ENCODE results near the gene BCAR1. TPM values are rescaled to one million over a fixed set of nuclear protein-coding genes. Genes with fewer than 3 reads are reported as not detected.

BCAR1 gene, protein sequence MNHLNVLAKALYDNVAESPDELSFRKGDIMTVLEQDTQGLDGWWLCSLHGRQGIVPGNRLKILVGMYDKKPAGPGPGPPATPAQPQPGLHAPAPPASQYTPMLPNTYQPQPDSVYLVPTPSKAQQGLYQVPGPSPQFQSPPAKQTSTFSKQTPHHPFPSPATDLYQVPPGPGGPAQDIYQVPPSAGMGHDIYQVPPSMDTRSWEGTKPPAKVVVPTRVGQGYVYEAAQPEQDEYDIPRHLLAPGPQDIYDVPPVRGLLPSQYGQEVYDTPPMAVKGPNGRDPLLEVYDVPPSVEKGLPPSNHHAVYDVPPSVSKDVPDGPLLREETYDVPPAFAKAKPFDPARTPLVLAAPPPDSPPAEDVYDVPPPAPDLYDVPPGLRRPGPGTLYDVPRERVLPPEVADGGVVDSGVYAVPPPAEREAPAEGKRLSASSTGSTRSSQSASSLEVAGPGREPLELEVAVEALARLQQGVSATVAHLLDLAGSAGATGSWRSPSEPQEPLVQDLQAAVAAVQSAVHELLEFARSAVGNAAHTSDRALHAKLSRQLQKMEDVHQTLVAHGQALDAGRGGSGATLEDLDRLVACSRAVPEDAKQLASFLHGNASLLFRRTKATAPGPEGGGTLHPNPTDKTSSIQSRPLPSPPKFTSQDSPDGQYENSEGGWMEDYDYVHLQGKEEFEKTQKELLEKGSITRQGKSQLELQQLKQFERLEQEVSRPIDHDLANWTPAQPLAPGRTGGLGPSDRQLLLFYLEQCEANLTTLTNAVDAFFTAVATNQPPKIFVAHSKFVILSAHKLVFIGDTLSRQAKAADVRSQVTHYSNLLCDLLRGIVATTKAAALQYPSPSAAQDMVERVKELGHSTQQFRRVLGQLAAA
- total RNA-seq (10 to 100 TPM; 56.1 to 85.2 (median 72.4) TPM), polyA plus RNA-seq (10 to 100 TPM; 54.6 to 65.8 TPM)
- long read RNA-seq, donor 1, transcript BCAR1-201 (7 exons, 3,221 nt) = minor isoform, 41 of 210 reads
- long read RNA-seq, donor 1, transcript BCAR1-212 (3 exons, 2,692 nt) = major isoform, 55 of 210 reads
- long read RNA-seq, donor 1, transcript BCAR1-207 (7 exons, 3,192 nt) = minor isoform, 44 of 210 reads
- long read RNA-seq, donor 1, partial matches to known transcripts = 50 of 210 reads
- long read RNA-seq, donor 1, other reads (novel, unspliced or antisense) = 20 of 210 reads
- long read RNA-seq, donor 2, full-length matches to known transcripts = 116 of 190 reads
- long read RNA-seq, donor 2, partial matches to known transcripts = 39 of 190 reads
- long read RNA-seq, donor 2, other reads (novel, unspliced or antisense) = 35 of 190 reads
- long read RNA-seq, donor 3, transcript BCAR1-207 (7 exons, 3,192 nt) = minor isoform, 10 of 170 reads
- long read RNA-seq, donor 3, transcript BCAR1-212 (3 exons, 2,692 nt) = major isoform, 64 of 170 reads
- long read RNA-seq, donor 3, partial matches to known transcripts = 78 of 170 reads
- long read RNA-seq, donor 3, other reads (novel, unspliced or antisense) = 16 of 170 reads

DNA sequence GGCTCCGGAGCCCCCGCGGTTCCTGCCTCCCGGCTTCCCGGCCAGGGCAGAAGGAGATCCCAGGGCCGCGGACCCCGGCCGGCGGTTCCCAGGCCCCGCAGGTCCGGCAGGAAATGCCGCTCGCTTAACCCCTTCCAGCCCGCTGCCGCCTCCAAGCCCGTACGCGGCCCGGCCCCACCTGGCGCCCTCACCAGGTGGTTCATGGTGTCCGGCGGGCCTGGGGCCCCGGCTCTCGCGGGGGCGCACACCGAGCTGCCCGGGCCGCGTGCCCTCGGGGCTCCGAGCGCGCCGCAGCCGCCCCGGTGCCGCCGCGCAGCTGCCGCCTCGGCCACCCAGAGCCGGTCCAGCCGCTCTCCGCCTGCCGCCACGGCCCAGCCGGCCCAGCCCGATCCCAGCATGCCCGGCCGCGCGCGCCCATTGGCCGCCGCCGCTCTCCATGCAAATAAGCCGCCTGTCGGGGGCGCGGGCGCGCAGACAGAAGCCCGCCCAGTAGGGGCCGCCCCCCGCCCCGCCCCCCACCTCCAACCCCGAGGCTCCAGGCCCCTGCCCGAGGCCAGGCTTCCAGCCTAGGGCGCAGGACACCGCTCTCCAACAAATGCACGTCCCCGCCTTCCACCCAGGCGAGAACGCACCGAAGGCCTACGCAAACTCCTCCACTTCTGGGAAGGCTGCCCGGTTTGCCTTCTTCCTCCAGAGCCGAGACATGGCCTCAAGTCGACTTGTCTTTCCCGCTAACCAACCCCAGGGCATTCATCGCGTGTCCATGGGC is at the start of gene BCAR1:
Gene BCAR1 (minus strand): TSS at position 345 of the 769 bp plus-strand sequence. CDS start 142 bp downstream, at position 203.
- Histone ChIP-seq H3K9me3 (no peaks in the 10 kb centered on the region), H3K4me1 (peaks cover 73 to 94% (median 89%) of the 10 kb centered on the region in 9 donors), H3K4me3 (peak within 1 kb of the TSS; percentile 73 to 99 (median 85)), H3K36me3 (no peaks in the 10 kb centered on the region), H3K27me3 (peaks cover 0 to 74% (median 0%) of the 10 kb centered on the region in 7 donors), H3K27ac (peak within 1 kb of the TSS; percentile 91 to 98 (median 96))
- ATAC-seq = peak; percentile 57 to 84 (median 74)
- intact Hi-C loops (cut with DNase I) = loop anchor here in 1 of 10 donors (5.0 kb wide), 1 partner anchor 56 kb away; no protein-coding TSS in a partner anchor
- TF ChIP-seq, protein P1, sequence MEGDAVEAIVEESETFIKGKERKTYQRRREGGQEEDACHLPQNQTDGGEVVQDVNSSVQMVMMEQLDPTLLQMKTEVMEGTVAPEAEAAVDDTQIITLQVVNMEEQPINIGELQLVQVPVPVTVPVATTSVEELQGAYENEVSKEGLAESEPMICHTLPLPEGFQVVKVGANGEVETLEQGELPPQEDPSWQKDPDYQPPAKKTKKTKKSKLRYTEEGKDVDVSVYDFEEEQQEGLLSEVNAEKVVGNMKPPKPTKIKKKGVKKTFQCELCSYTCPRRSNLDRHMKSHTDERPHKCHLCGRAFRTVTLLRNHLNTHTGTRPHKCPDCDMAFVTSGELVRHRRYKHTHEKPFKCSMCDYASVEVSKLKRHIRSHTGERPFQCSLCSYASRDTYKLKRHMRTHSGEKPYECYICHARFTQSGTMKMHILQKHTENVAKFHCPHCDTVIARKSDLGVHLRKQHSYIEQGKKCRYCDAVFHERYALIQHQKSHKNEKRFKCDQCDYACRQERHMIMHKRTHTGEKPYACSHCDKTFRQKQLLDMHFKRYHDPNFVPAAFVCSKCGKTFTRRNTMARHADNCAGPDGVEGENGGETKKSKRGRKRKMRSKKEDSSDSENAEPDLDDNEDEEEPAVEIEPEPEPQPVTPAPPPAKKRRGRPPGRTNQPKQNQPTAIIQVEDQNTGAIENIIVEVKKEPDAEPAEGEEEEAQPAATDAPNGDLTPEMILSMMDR (IDR thresholded peaks at IDR 0.05) = peak in 6 of 9 donors; percentile 10 to 48 (median 28)
- peak; percentile 90 to 91 for DNase-seq
- 1% methylated on average over 63 to 84 of the region's 84 CpGs for WGBS, 2 donors

- intact Hi-C loops (cut with DNase I) = loop anchor here in 1 of 10 donors (5.0 kb wide), 1 partner anchor 41 kb away; no protein-coding TSS in a partner anchor
- Histone ChIP-seq H3K4me1 (peaks cover 7 to 22% (median 10%) of the 10 kb centered on the region in 9 donors), H3K27ac (peak overlapping the region in 1 of 10 donors; percentile 10), H3K36me3 (peaks cover 0 to 76% (median 11%) of the 10 kb centered on the region in 9 donors), H3K27me3 (no peaks in the 10 kb centered on the region), H3K4me3 (no peak overlapping the region), H3K9me3 (no peaks in the 10 kb centered on the region)
- WGBS, 2 donors = 76 to 80% methylated on average over 6 of the region's 6 CpGs
- DNase-seq (no peak), ATAC-seq (no peak)
- TF ChIP-seq, protein P1 (IDR thresholded peaks at IDR 0.05) = no peak
Measured at GRCh38 chr16:75298267-75298666, 46.8 kb upstream of the BCAR1 start.

- H3K27ac ChIP-seq = peak overlapping the region in 9 of 10 donors; percentile 36 to 74 (median 60)
- 5 to 20% methylated on average over 1 of the region's 1 CpG for WGBS, 2 donors
- DNase-seq (peak; percentile 21 to 85), ATAC-seq (peak; percentile 81 to 95 (median 90))
- H3K36me3 ChIP-seq = peaks cover 0 to 80% (median 12%) of the 10 kb centered on the region in 9 donors
- H3K4me1 ChIP-seq = peaks cover 7 to 22% (median 10%) of the 10 kb centered on the region in 9 donors
- TF ChIP-seq, protein P1 (IDR thresholded peaks at IDR 0.05) = no peak
- H3K4me3 ChIP-seq = no peak overlapping the region
- H3K9me3 ChIP-seq = no peaks in the 10 kb centered on the region
- H3K27me3 ChIP-seq = no peaks in the 10 kb centered on the region
- intact Hi-C loops (cut with DNase I) = loop anchor here in 1 of 10 donors (5.0 kb wide), 1 partner anchor 39 kb away; no protein-coding TSS in a partner anchor
Measured at GRCh38 chr16:75296606-75297005, 45.2 kb upstream of the BCAR1 start.
